ENCODE data around the gene CCNY. TPM values are rescaled to one million over a fixed set of nuclear protein-coding genes. Genes with fewer than 3 reads are reported as not detected.

CCNY gene
- total RNA-seq, 4 donors from 2014 or later: 37.5 to 56.3 (median 43.9) TPM

GRCh38 chr10:35452847-35453246 is 116.5 kb downstream of the CCNY start:
- Histone ChIP-seq H3K4me3 (replicated peaks in 1 of 3) (no peak overlapping the region), H3K9me3 (no peaks in the 10 kb centered on the region), H3K36me3 (no peaks in the 10 kb centered on the region), H3K27ac (no peak overlapping the region), H3K4me1 (peaks cover 33 to 62% of the 10 kb centered on the region in 2 donors), H3K27me3 (no peaks in the 10 kb centered on the region)
- no peak for DNase-seq
- TF ChIP-seq POLR2A (IDR thresholded peaks at IDR 0.05) (no peak), CTCF (IDR thresholded peaks at IDR 0.05) (no peak)
- 97 to 98% methylated on average over 2 of the region's 2 CpGs for WGBS, 2 donors
- intact Hi-C loops (cut with DNase I): no loop called here

GRCh38 chr10:35453855-35454532 is 117.7 kb downstream of the CCNY start:
- whole genome bisulfite sequencing, 2 donors: 69 to 81% methylated on average over 12 of the region's 12 CpGs
- H3K36me3 ChIP-seq: no peaks in the 10 kb centered on the region
- H3K9me3 ChIP-seq: no peaks in the 10 kb centered on the region
- no peak for DNase-seq
- no peak overlapping the region for H3K27ac ChIP-seq
- intact Hi-C loops (cut with DNase I): no loop called here
- H3K27me3 ChIP-seq: no peaks in the 10 kb centered on the region
- H3K4me1 ChIP-seq: peaks cover 24 to 50% of the 10 kb centered on the region in 2 donors
- no peak overlapping the region for H3K4me3 ChIP-seq (replicated peaks in 1 of 3)
- TF ChIP-seq POLR2A (IDR thresholded peaks at IDR 0.05): no peak

GRCh38 chr10:35456153-35456720 is 119.9 kb downstream of the CCNY start:
- no peak for TF ChIP-seq POLR2A (IDR thresholded peaks at IDR 0.05)
- TF ChIP-seq CTCF (IDR thresholded peaks at IDR 0.05): no peak
- DNase-seq: no peak
- H3K27ac ChIP-seq: no peak overlapping the region
- 96 to 97% methylated on average over 3 of the region's 3 CpGs for WGBS, 2 donors
- H3K4me1 ChIP-seq: peaks cover 11 to 33% of the 10 kb centered on the region in 2 donors
- H3K36me3 ChIP-seq: no peaks in the 10 kb centered on the region
- H3K27me3 ChIP-seq: no peaks in the 10 kb centered on the region
- H3K4me3 ChIP-seq (replicated peaks in 1 of 3): no peak overlapping the region
- intact Hi-C loops (cut with DNase I): no loop called here
- no peaks in the 10 kb centered on the region for H3K9me3 ChIP-seq

- TF ChIP-seq POLR2A (IDR thresholded peaks at IDR 0.05) (no peak), CTCF (IDR thresholded peaks at IDR 0.05) (no peak)
- no peaks in the 10 kb centered on the region for H3K27me3 ChIP-seq
- no peaks in the 10 kb centered on the region for H3K36me3 ChIP-seq
- WGBS, 2 donors: 88 to 95% methylated on average over 4 of the region's 4 CpGs
- no peak overlapping the region for H3K27ac ChIP-seq
- H3K9me3 ChIP-seq: no peaks in the 10 kb centered on the region
- DNase-seq: no peak
- H3K4me1 ChIP-seq: peaks cover 6 to 30% of the 10 kb centered on the region in 2 donors
- intact Hi-C loops (cut with DNase I): no loop called here
- no peak overlapping the region for H3K4me3 ChIP-seq (replicated peaks in 1 of 3)
Measured at GRCh38 chr10:35456784-35457183, 120.5 kb downstream of the CCNY start.

- DNase-seq: no peak
- Histone ChIP-seq H3K9me3 (no peaks in the 10 kb centered on the region), H3K36me3 (no peaks in the 10 kb centered on the region), H3K4me1 (peaks cover 4 to 29% of the 10 kb centered on the region in 2 donors), H3K27me3 (no peaks in the 10 kb centered on the region), H3K4me3 (replicated peaks in 1 of 3) (no peak overlapping the region), H3K27ac (no peak overlapping the region)
- 83 to 88% methylated on average over 12 of the region's 12 CpGs for whole genome bisulfite sequencing, 2 donors
- TF ChIP-seq CTCF (IDR thresholded peaks at IDR 0.05) (no peak), POLR2A (IDR thresholded peaks at IDR 0.05) (no peak)
- intact Hi-C loops (cut with DNase I): no loop called here
Measured at GRCh38 chr10:35458500-35459448, 122.5 kb downstream of the CCNY start.
